GM21723 (cell line): ENCODE measurements around the gene UTS2R.
"Not testable (repeated sequence)": the region's sequence is repeated elsewhere in the genome, so short reads cannot be mapped to it uniquely, and the experiment has no call there.

Experiments
- ATAC-seq: cut with Tn5 transposase; IDR thresholded peaks from one replicate; pipeline ENCODE4 v1.9.1; 2021; ENCODE audit warnings: mild to moderate bottlenecking, moderate library complexity; ENCODE audit not compliant: unreplicated experiment

The UTS2R gene

DNA sequence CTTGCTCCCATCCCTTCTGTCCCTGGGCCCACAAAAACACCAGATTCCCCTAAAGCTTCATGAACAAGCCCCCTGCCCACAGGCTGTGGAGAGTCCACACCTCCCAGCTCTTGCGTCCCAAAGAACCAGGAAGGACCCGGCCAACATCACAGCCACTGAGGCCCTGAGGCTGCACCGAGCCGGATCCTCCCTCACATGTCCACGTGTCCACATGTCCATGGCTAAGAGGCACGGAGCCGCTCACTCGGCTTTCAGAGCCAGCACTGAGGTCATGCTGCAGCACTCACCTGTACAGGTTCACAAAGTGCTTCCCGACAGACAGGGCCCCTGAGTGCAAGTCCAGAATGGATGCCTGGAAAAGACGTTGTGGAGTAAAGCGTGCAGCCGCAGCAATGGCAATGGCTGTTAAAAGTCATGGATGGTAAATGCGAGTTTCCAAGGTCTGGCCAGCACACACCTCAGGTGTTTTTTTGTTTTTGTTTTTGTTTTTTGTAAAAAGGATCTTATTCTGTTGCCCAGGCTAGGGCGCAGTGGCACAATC lies 34.6 kb downstream of the UTS2R start:
- ATAC-seq, result no peak

DNA sequence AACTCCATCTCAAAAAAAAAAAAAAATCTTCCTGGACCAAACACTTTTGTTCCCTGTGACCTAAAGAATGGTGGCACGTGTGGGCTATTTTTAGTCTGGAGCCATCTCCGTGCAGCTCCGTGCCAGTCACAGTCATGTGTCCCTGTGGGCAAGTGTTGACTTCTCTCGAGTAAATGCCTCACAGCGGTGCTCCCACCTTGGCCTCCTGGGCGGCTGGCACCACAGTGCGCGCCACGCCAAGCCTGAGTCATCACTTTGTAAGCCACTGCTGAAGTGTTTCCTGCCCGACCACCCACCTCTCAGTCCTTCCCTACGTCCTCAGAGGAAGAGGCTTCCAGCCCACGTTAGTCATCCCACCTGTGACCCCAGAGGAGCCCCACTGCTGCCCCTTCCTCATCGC lies 35.7 kb downstream of the UTS2R start:
- no peak for ATAC-seq

DNA sequence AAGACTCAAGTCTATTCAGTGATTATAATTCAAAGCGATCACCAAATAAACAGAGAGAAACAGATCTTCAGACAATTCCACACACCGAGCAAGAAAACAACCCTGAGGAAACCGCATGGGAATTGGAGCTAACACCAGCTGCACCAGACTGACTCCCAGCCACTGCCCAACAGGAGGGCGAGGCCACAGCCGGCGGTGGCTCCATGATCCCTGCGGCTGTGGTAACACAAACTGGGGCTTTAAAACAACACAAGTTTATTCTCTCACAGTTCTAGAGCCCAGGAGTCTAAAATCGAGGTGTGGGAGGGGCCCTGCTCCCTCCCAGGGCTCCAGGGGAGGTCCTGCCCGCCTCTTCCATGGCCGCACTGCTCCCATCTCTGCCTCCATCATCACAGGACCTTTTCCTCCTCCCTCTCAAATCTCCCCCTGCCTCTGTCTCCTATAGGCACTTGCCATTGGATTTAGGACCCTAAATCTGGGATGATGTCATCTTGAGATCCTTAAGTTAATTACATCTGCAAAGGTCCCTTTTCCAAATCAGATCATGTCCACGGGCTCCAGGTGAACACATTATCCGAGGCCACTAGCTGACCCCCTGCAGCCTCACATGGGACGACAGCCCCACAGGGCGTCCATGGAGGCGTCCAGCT lies 36.8 kb downstream of the UTS2R start:
- no peak for ATAC-seq

DNA sequence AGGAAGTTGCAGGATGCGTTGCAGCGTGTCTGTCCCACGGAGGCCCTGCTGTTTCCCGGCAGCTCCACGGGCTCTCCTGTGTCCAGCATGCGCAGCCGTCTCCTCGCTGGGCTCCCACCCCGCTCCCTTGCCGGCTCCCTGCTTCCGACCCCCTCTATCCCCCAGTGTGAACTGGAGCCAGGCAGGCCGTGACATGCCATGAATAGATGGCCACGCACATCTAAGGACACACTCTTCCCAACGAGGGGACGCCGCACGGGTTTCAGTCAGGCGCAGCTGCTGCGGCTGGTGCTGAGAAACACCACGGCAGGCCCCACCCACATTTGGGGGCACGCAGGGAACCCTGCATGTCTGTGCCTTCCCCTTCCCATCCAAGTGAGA lies 37.4 kb downstream of the UTS2R start:
- ATAC-seq, result no peak

DNA sequence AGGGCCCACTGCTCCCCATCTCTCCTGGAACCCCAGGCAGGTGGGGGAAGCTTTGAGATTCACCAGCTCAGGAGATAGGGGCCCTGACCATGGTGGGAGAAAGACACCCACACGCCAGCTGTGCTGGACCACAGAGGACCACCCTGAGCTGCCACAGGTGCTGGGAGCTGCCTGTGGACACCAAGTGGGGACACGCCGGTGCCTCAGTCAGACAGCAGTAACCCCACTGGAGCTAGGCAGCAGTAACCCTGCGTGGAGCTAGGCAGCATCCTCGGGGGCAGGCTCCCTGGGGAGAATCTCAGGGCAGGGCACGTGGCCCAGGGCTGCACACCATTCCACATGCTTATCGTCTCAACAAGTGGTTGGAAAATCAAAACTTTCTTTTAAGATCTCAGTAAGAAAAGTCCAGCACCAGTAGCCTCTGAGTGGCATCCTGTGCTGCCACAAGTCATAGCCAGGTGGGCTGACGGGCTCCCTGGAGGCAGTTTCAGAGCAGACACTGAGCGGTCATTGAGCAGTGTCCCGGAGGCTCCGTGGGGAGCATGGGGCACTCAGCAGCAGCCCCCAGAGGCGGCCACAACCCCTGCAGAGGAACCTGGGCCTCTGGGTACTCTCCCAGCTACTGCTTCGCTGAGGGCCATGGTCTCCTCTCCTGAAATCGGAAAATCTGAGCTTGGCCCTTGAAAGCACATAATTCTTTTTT lies 38.6 kb downstream of the UTS2R start:
- ATAC-seq, result no peak

DNA sequence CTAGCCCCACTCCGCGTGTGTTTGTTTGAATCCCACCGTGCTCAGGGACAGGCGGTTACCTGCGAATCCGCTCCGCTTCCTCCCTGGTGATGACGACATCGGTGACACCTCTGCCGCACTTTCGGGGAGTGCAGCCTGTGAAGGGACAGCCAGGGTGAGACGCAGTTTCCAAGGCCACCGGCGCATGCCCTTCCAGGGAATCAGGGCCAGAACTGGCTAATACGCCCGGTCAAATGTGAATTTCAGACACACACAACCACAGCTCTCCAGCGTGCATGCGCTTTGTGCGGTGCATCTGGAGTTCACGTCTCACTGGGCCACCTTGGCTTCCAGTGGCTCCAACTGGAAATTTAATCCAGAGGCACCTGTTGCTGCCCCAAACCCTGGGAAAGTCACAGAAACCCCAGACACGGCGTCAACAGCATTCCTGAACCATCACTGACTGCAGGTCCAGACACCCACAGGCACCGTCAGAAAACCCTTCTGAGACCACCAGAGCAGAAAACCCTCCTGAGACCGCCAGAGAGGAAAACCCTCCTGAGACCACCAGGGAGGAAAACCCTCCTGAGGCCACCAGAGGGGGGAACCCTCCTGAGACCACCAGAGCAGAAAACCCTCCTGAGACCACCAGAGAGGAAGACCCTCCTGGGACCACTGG lies 40.0 kb downstream of the UTS2R start:
- ATAC-seq, result no peak

DNA sequence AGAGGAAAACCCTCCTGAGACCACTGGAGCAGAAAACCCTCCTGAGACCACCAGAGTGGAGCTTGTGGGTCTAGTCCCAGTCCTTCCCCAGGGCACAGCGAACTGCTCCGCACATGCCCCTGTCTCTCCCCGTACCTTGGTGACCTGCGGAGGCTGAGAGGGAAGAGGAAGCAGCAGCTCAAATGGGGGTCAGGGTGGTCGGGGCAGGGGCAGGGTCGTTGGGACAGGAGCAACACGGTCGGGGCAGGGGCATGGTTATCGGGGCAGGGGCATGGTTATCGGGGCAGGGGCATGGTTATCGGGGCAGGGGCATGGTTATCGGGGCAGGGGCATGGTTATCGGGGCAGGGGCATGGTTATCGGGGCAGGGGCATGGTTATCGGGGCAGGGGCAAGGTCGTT lies 40.5 kb downstream of the UTS2R start:
- ATAC-seq, result not testable (repeated sequence)

DNA sequence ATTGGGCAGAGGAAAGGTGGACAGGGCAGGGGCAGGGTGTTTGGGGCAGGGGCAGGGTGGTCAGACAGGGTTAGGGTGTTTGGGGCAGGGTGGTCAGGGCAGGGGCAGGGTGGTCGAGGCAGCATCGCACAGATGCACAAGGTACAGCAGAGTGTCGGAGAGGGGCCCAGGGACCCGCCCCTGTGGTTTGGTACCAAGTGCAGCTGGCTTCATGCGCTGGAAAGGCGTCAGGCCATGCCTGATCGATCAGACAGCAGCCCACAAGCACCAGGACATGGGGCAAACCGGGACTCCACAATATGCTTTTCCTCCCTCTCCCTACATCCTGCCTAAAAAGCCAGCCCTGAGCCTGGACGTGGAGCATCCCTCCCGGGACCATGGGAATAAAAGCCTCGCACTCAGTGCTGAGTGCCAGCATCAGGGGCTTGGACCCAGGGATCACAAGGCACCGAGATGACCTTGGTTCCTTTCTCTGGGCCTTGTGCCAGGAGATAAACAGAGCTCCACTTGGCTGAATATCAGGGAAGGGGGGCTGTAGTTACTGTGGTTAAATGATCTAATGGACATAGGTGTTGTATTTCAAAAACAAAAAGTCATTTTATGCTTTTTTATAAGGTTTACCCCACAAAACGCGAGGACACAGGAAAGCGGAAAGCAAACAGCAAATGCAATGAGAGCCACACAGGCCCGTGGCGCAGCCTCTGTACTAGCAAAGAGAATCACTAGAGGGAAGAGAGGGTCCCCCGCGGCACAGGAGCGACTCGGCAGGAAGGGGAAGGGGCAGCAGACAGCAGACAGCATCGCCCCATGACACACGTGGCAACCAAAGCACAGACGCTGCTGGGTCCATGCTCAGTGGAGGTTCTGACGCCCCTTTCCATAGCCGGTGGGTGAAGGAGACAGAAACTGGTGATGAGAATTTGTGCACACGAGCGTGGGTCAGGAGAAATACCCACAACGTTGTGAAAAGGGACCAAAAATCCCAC lies 41.3 kb downstream of the UTS2R start:
- ATAC-seq, result no peak

DNA sequence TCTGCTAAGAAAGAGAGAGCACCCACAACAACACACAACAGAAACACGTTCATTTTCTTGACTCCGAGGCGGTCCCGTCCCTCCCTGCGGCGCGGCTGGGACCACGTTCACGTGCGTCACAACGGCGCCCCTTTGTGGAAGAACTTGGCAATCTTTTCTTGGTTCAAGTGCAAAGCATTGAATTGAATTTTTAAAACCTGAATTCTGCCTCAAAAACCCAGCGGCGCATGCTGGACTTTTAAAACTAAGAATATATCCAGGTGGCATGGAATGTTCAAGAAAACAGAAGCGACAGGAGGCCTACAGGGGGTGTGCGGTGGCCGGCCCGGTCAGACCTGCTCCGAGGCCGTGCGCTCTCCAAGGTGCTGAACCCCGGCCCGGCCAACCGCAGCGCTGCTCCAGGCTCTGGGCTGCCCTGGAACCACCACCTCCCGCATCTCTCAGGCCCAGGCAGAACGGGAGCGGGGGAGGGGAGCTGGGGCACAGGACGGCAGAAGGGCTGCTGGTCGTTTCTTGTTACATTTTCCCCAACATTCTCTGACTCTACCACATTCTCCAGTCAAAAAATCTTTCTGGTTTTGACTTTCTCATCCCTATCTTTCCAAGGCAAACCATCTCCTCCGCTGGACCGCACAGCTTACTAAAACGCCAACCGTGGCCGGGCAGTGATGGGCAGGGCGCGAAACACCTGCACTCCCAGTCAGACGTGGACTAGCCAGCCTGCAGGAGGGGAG lies 43.1 kb downstream of the UTS2R start:
- no peak for ATAC-seq

DNA sequence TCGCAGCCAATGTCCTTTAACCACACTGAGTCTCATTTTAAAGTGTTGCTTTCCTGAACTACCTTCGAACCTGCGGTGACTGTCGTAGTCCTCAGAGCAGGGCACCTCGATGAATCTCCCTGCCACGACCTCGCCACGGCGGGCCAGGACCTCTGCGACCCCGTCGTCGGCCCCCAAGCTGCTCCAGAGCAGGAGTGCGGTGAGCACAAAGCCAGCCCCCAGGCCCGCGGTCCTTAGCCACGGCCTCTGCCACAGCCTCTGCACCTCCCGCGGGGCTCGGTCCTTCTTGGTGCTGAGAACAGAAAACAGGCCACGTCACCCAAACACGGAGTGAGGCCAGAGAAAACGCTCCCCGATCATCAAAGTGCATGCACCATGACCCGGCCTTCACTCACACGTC lies 43.8 kb downstream of the UTS2R start:
- ATAC-seq, result no peak

DNA sequence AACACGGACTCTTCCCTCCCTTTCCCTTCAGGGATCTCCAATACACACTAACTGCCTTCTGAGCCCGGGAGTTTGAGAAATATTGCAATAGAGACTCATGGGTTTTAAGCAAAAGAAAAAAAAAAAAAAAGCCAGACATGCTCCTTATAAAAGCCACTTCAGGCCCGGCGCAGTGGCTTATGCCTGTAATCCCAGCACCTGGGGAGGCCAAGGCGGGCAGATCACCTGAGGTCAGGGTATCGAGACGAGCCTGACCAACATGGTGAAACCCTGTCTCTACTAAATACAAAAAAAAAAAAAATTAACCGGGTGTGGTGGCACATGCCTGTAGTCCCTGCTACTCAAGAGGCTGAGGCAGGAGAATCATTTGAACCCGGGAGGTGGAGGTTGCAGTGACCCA lies 44.2 kb downstream of the UTS2R start:
- no peak for ATAC-seq

DNA sequence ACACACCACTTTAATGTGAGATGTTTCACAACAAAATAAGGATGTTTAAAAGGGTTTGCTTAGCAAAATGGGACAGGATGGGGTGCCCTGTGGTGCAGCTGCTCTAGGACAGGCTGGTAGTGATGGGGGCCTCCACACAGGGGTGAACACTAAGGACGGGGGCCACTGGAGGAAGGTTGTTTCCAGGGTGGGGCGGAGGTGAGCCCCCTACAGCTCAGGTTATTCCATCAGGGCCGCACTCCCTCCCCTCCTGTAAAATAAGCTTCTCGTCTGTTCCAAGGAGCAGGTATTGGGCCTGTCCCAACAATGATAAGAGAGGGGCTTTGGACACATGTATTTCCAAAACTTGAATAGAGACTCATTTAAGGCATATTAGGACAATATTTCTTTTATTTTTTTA lies 44.7 kb downstream of the UTS2R start:
- no peak for ATAC-seq

DNA sequence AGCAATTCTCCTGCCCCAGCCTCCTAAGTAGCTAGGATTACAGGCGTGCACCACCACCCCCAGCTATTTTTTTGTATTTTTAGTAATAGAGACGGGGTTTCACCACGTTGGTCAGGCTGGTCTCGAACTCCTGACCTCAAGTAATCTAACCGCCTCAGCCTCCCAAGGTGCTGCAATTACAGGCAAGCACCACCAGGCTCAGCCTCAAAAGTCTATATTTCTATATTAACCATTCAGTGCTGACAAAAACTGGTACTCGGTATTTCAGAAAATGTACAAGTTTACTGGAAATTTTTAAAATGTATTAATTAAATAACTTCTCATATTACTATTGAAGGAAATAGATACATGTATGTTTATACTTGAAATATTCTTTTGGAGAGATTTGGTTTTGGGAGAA lies 45.2 kb downstream of the UTS2R start:
- ATAC-seq, result no peak

DNA sequence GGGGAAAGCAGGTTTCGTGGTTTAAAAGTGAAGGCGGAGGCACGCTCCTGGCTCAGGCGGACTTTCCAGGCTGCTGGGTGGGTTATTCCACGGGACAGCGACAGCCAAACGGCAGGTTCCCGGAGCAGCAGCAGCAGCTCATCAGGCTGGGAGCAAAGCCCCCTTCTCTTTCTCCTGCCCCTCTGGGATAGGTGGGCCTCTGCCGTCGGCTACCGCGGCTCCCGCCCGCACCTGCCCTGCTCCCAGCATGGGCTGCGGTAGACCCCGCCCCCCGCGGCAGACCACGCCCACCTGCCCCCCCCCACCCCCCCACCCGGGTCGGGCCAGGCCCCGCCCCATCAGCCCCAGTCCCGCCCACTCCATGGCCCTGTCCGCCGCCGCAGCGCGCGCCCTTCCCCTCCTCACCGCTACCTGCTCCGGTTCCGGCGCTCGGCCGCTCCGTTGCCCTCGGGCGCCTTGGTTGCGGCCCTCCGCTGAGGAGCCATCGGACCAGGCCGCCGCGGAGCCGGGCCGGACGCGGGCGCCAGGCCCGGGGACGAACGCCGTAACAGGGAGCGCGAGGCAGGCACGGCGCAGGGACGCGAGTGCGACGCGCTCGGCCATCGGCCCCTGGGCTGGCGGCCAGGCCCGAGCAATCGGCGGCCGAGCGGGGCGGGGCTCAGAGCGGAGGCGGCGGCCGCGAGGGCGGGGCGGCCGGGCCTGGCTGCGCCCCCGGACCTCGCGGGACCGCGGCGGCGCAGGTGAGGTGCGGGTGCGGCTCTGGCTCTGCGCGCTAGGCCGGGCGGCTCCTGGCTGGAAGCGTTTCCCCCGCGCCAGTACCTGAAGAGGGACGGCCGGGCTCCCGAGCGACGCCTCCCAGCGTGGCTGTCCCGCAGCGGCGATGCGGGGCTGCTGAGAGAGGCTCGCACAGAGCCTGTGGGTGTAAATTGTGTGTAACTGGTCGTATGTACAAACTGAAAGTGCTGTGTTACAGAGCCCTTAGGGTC lies 46.7 kb downstream of the UTS2R start, which contains the start of the genes HEXD and OGFOD3:
HEXD (plus strand) TSS at position 347 of the 986 bp plus-strand sequence. CDS start 1,453 bp downstream, outside the sequence.
OGFOD3 (minus strand) TSS at position 586 of the 986 bp plus-strand sequence; CDS start at position 485, 101 bp downstream.
- ATAC-seq, result peak; percentile 83

DNA sequence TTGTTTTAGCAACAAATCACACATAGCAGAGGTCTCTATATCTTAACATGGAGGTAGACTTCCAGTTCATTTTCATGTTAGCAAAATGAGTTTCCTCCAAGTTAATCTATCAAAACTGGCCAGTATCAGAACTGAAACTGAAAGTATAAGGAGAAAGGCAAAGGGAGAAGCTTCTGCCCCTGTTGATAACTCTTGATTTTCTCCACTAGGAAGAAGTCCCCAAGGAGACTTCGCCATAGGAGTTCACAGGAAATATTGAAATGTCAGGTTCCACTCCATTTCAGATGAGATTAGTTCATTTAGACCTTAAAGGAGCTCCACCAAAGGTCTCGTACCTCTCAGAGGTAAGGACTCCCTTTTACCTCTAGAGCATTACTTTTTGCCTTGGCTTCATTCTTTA lies 48.0 kb downstream of the UTS2R start:
- no peak for ATAC-seq

DNA sequence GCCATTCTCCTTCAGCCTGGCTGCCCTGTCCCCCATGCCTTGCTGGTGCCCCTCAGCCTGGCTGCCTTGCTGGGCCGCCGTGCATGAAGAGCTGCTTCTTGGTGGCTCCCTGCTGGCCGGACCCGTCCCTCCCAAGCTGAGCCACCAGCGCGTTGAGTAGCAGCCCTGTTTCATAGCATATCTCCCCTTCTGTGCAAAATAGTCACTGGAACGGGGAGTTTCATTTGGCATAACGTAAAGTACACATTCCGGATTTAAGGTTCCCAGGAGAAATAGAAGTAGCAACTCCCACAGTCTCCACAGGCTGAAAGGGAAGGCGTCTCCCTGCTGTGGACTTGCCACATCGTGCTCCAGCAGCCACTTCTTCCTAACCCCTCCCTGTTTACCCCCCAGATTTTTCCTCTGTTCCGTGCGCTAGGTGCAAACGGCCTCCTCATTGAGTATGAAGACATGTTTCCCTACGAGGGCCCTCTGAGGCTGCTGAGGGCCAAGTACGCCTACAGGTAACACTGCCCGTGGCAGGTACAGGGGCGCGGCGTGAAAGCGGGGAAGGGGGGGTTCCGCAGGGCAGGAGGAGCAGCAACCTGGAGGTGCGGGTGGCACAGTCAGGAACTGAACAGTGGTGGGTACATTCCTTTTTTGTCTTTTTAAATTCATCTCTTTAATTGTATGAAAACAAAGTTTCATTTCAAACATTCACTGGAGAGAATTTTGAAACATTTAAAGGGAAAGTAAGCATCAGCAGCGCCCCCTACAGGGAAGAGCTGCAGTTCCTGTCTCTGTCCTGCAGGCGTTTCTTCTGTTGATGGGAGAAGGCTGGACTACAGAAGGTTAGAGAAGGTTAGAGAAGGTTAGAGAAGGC lies 52.7 kb downstream of the UTS2R start:
- ATAC-seq, result no peak

DNA sequence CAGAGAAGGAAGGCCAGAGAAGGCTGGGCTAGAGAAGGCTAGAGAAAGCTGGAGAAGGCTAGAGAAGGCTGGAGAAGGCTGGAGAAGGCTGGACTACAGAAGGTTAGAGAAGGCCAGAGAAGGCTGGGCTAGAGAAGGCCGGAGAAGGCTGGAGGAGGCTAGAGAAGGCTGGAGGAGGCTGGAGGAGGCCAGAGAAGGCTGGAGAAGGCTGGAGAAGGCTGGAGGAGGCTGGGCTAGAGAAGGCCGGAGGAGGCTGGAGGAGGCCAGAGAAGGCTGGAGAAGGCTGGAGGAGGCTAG lies 53.2 kb downstream of the UTS2R start:
- no peak for ATAC-seq
